GM21390 (cell line): Measurements from ENCODE around the gene SETD5.

Source experiments
- ATAC-seq: cut with Tn5 transposase; IDR thresholded peaks from one replicate; pipeline ENCODE4 v1.9.1; 2021; ENCODE audit not compliant: unreplicated experiment

Gene SETD5

GRCh38 chr3:9503283-9503682, 105.9 kb downstream of the SETD5 start:
- peak; percentile 49 for ATAC-seq

GRCh38 chr3:9507586-9508578, 110.5 kb downstream of the SETD5 start:
- no peak for ATAC-seq

DNA sequence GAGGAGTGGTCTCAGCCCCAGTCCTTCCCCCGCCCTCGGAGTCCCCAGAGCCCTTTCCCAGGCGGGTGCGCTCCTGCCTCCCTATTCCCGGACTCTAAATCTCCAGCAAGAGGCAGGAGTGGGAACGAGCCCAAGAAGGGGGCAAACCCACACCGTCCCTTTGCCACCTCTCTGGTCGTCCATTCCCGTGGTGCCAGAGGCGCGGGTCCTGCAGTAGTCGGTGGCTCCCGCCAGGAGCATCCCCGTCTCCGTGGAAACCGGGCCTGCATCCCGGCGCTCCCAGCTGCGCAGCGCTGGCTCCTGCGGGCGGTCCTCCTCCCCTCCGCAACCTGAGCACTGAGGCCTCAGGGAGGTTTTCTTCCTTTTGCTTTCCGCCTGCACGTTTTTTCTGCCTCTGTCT, 111.4 kb downstream of the SETD5 start:
- ATAC-seq, result no peak

DNA sequence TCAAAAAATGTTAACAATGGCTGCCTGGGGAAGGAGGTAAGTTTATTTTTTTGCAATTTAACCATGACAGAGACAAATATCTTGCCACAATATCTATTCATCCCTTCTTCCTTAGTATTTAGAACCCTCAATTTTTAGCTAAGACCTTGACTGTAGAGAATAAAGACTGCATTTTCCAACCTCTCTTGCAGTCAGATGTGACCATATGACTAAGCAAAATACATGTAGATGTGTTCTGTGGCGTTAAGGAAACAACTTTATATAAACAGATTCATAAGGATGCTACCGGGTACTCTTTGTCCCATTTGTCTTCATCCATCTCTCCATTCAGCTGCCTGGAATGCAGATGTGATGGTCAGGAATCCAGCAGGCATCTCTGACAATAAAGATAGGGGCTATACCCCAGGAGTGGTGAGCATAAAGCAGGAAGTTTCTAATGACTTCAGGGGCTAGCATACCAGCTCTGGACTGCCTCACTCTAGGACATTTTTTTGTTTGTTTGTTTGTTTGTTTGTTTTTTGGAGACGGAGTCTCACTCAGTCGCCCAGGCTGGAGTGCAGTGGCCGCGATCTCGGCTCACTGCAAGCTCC, 115.1 kb downstream of the SETD5 start:
- ATAC-seq, result no peak

DNA sequence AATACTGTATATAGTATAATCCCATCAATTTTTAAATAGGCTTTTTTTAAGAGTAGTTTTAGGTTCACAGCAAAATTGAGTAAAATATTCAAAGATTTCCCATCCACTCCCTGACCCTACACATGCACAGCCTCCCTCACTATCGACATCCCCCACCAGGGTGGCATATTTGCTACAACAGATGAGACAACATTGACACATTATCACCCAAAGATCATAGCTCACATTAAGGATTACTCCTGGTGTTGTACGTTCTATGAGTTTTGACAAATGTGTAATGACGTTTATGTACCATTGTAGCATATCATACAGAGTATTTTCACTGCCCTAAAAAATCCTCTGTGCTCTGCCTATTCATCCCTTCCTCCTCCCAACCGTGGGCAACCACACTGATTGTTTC, 116.9 kb downstream of the SETD5 start:
- ATAC-seq, result no peak

- no peak for ATAC-seq
Measured at GRCh38 chr3:9514956-9515355, 117.5 kb downstream of the SETD5 start.

- ATAC-seq, result no peak
Measured at GRCh38 chr3:9525078-9525477, 127.7 kb downstream of the SETD5 start.
